NCI-H2227 (cell line): ENCODE data around the gene FAM72D.
A peak's percentile ranks its signal among the peaks of the same experiment; 100 is the strongest.
"Not testable (repeated sequence)": the region's sequence is repeated elsewhere in the genome, so short reads cannot be mapped to it uniquely, and the experiment has no call there.

Experiments used
- DNase-seq: peaks from one replicate; lab custom pipeline; 2025; ENCODE audit not compliant: unreplicated experiment; lab: John Stamatoyannopoulos, UW

Gene FAM72D

DNA sequence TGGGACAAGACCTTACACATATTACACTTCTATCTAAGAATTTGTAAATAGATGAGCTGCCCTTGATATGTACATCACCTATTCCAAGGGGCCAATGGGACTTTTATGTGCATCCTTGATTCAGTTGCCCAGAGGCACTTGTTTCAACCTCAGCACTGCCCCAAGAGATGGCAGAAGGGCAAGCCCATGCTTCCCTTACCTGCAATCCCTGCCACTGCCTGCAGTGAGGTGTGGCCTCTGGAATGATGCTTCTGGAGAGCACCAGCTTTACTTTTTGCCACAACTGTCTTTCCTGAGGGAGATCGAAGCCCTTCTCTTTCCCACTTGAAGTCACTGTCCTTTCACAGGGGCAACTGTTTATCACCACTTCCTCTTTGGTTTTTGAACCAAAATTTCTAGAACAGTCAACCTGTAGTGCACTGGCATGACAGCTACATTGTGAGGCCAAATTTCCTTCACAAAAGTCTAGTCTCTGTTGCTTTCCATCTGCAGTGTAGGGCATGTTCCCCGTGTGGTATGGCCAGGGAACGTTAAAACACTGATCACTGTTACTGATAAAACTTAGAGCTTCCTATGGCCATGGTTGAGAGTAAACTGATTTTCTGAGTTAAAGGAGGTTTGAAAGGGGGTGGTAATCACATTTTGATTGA, 48.6 kb downstream of the FAM72D start:
- not testable (repeated sequence) for DNase-seq

DNA sequence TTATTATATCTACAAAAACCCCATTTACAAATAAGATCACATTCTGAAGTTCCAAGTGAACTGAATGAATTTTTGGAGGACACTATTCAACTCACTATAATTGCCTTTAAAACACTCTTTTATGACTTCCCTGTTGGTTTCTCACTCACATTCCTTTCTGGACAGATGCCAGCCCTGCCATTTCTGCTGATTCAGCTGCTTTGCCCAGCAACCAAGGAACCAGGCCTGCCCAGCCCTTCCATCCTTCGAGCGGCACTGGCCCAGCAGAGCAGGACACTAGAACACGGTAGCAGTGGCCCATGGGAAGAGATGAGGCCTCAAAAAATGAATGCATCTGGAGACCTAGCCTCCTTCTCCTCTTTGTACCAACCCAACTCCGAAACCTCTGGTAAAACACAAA, 50.5 kb downstream of the FAM72D start:
- DNase-seq: not testable (repeated sequence)

DNA sequence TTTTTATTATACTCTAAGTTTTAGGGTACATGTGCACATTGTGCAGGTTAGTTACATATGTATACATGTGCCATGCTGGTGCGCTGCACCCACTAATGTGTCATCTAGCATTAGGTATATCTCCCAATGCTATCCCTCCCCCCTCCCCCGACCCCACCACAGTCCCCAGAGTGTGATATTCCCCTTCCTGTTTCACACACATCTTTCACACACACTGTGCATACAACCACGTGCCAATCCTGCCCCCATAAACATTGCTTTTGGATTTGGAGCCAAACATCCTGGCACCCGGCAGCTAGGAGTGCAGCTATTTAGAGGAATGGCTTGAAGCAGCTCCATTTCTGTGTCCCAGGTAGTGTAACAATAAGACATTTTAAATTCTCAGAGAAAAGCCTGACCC, 51.4 kb downstream of the FAM72D start:
- DNase-seq: not testable (repeated sequence)

DNA sequence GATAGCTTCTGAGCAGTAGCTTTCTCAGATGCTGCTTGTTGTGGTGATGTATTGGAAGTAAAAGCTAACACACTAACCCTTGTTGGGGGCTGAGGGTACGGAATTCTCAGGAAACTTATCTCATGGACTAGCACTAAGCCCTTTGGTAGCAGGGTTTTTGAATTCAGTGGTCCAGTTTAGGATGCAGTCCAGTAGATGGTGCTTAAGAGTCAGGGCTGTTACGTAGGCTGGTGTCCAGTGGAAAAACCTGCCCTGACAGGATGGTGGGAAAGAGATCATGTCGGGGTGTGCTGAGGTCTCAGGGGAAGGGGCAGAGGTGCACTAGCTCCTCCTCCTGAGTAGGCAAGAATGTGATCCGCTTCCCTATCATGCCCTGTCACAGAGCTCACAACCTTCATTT, 59.6 kb downstream of the FAM72D start:
- DNase-seq: not testable (repeated sequence)

DNA sequence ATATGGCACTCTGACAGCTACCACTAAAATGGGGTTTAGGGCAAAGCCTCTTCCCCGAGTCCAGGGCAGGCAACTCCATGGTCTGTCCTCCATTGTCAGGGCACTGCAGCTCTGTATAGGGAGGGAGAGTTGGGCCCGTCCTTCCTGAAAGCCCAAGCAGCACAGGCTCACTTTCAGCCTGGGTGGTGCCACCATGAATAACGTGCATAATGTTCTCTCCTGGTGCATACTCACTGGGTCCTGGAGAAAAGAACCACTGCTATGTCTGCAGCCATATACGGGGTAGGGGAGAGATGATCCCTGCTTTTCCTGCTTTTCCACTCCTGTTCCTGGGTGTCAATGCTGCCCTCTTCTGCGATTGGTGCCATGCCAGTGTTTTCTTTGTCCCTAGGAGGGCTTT, 60.1 kb downstream of the FAM72D start:
- DNase-seq: not testable (repeated sequence)

DNA sequence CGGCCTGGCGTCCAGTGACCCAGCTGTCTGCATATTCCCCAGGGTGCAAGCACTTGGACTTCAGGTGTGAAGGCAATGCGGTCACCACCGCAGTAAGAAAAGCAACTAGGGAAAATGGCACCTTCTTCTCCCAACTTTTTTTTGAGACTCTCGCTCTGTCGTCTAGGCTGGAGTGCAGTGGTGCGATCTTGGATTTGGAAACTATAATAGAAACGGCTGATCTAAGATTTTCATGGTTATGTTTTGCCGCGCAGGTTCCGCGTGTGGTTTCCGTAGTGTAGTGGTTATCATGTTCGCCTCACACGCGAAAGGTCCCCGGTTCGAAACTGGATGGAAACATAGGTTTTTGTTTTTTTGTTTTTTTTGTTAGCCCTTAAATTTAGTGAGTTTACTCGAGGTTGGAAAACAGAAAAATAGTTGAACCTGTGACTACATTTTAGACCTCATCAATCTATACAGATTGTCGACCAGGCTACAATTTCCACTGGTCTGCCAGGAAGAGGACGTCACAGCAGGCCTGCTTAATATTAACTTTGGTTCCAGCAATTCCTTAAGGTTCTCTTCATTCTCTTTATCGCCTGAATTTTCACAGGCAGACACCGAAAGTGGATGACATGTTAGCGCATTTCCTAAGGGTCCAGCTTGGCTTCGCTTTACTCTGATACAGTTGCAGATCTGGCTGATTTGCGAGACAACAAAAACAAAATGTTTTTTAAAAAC, 61.3 kb downstream of the FAM72D start:
- DNase-seq: peak; percentile 66

DNA sequence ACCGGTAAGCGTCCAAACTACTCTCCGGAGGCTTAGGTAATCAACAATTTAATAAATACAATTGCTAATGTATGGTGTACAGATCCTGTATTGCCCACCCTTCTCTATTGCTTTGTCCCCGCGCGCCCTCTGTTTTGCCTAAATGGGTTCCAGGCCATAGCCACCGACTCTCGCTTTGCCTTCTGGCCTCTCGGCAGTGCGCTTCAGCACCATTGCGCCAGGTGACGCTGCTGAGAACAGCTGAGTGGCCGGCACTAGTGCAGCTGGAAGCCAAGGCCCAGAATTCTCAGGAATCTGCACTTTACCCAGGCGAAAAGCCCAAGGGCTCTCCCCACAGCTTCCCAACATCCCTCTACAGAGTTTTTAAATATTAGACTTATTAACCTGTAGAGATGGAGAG, 61.9 kb downstream of the FAM72D start:
- DNase-seq: not testable (repeated sequence)

DNA sequence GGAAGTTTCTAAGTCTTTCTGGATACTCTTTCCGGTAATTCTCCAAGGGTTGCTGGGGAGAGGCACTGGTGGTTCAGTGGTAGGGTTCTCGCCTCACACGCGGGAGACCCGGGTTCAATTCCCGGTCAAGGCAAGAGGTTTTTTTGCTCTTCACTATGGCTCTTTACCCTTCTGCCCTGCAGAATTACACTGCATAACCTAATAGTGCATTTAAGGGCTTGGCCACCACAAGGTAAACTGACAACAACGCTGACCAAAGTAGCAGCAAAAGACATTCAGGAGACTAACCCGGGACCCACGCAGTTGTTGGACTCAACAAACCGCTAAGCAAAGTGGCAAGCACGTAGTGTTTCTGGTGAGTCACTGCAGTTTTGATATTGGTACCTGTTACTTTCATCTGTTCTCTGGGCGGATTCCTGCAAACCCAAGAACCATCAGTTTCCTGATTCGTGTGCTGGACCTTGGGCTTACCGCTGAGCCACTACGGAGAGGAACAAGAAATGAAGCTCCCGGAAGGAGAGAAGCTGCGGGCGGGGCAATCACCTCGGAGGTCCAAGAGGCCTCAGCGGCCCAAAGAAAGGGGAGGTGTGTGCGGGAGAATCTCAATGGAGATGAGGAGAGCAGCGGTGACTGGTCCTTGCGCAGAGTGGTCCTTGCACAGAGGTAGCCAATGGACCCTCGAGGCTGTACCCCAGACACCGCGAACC, 65.4 kb downstream of the FAM72D start:
- not testable (repeated sequence) for DNase-seq
